Astrocyte of the spinal cord (primary cell): ENCODE results near the gene SLC25A46.

Experiments used
- DNase-seq: peaks from one replicate; pipeline ENCODE4 v3.0.0; 2011; ENCODE audit warnings: low read depth, low spot score
- H3K4me3 ChIP-seq: 2 replicates; pipeline ENCODE4 v1.5.1; 2011; ENCODE audit warnings: low read depth, mild to moderate bottlenecking, low read length, moderate library complexity
- CTCF ChIP-seq: IDR thresholded peaks from 2 replicates; pipeline ENCODE4 v1.5.1; 2012; ENCODE audit warnings: low read depth, mild to moderate bottlenecking, low read length, inconsistent platforms
- in situ Hi-C: cut with HindIII; loops from 2 replicates; pipeline ENCODE4 v1.10.0; 2017; ENCODE audit warnings: low sequenced_read_pairs

The SLC25A46 gene

DNA sequence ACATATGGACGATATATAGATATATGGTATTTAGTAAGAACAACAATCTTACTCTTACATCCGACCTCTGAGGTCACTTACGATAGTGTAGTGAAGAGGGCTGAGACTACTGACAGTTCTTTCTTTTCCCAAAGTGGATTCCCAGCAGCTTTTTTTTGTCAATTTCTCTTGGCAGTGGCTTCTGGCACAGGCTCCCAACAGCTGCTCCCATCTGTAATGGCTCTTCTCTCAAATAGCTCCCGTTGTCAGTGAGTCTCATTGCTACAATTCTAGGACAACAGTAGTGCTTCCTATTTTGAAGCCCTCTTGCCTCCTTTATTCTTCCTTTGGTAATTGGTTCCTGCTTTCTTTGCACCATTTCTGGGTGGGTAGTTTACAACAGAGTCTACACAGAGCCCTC, 68.4 kb downstream of the SLC25A46 start:
- H3K4me3 ChIP-seq: no peak overlapping the region
- no peak for DNase-seq
- in situ Hi-C loops: no loop called here
- no peak for TF ChIP-seq CTCF

GRCh38 chr5:110809006-110809405, 70.2 kb downstream of the SLC25A46 start:
- no peak for DNase-seq
- in situ Hi-C loops: no loop called here
- TF ChIP-seq CTCF: no peak

More at GRCh38 chr5:110809006-110809405, 70.2 kb downstream of the SLC25A46 start:
- no peak overlapping the region for H3K4me3 ChIP-seq
